A673 (cell line): ENCODE data around the gene UMODL1. TPM values are rescaled to one million over a fixed set of nuclear protein-coding genes. Genes with fewer than 3 reads are reported as not detected.

Experiments
- BruUV-seq: library from RNA; stranded (reverse); fragments of 400-500 nt; replicated peaks from 2 replicates; lab custom pipeline; 2021; lab: Mats Ljungman, UMichigan
- CTCF ChIA-PET: fragments of 300-600 bp; sonication (Branson Sonifier 250); formaldehyde crosslinking; loops from one replicate; lab custom pipeline; 2022; ENCODE audit warnings: antibody characterized with exemption; lab: Charles Lee
- POLR2A ChIA-PET: fragments of 300-600 bp; sonication (Branson Sonifier 250); formaldehyde crosslinking; loops from one replicate; lab custom pipeline; 2022; ENCODE audit warnings: antibody characterized with exemption; ENCODE audit not compliant: low non-redundant PET; lab: Charles Lee
- DNase-seq: peaks from one replicate; pipeline ENCODE4 v3.0.0-alpha.2; 2015; ENCODE audit warnings: low spot score
- H3K27ac ChIP-seq: fragments of 200-600 bp; sonication (generic); 2 replicates; pipeline ENCODE4 v1.5.1; 2016; ENCODE audit warnings: mixed run types, low read depth, mild to moderate bottlenecking, mixed read lengths, antibody characterized with exemption, low read length; ENCODE audit not compliant: poor library complexity, severe bottlenecking
- H3K27me3 ChIP-seq: fragments of 200-600 bp; sonication (generic); replicated peaks from 2 replicates; pipeline ENCODE4 v1.6.1; 2017; ENCODE audit warnings: mixed run types, low read depth, mild to moderate bottlenecking, mixed read lengths, antibody characterized with exemption, low read length; ENCODE audit not compliant: insufficient read depth, poor library complexity
- H3K36me3 ChIP-seq: fragments of 200-600 bp; sonication (generic); 2 replicates; pipeline ENCODE4 v1.6.1; 2016; ENCODE audit warnings: mixed run types, mild to moderate bottlenecking, mixed read lengths, antibody characterized with exemption, low read length; ENCODE audit not compliant: insufficient read depth, poor library complexity, severe bottlenecking
- H3K4me1 ChIP-seq: fragments of 200-600 bp; sonication (generic); 2 replicates; pipeline ENCODE4 v1.6.1; 2017; ENCODE audit warnings: mixed run types, mild to moderate bottlenecking, mixed read lengths, antibody characterized with exemption, low read length; ENCODE audit not compliant: insufficient read depth, poor library complexity, severe bottlenecking
- H3K4me3 ChIP-seq: fragments of 200-600 bp; sonication (generic); 2 replicates; pipeline ENCODE4 v1.5.1; 2016; ENCODE audit warnings: low read depth, mixed run types, mild to moderate bottlenecking, mixed read lengths, low read length; ENCODE audit not compliant: poor library complexity, severe bottlenecking
- H3K9me3 ChIP-seq: fragments of 200-600 bp; sonication (generic); 2 replicates; pipeline ENCODE4 v1.6.1; 2016; ENCODE audit warnings: mixed run types, low read depth, mild to moderate bottlenecking, mixed read lengths, antibody characterized with exemption, low read length; ENCODE audit not compliant: poor library complexity, severe bottlenecking
- EZH2 ChIP-seq: fragments of 200-600 bp; sonication (generic); IDR thresholded peaks from 2 replicates; pipeline ENCODE4 v1.6.1; 2017; ENCODE audit warnings: borderline replicate concordance, low read depth, mild to moderate bottlenecking, mixed read lengths, antibody characterized with exemption, low read length; ENCODE audit not compliant: poor library complexity, severe bottlenecking
- intact Hi-C: fragments of 100-400 bp; cut with micrococcal nuclease; formaldehyde crosslinking; loops from one replicate; pipeline ENCODE4 v1.10.0; 2022; ENCODE audit not compliant: unreplicated experiment
- total RNA-seq: library from RNA; stranded (reverse); gene quantifications from 2 replicates; pipeline ENCODE4 v1.2.3, GENCODE V29; 2021
- TF ChIP-seq, protein P1 (sequence below): fragments of 300-800, 200-600 bp; sonication (generic); conservative IDR thresholded peaks from 2 replicates; pipeline ENCODE4 v1.5.1; 2017; ENCODE audit warnings: low read depth, mild to moderate bottlenecking, antibody characterized with exemption, low read length, moderate library complexity, mixed read lengths

UMODL1 gene
- total RNA-seq, 1 experiment from 2014 or later: not detected

DNA sequence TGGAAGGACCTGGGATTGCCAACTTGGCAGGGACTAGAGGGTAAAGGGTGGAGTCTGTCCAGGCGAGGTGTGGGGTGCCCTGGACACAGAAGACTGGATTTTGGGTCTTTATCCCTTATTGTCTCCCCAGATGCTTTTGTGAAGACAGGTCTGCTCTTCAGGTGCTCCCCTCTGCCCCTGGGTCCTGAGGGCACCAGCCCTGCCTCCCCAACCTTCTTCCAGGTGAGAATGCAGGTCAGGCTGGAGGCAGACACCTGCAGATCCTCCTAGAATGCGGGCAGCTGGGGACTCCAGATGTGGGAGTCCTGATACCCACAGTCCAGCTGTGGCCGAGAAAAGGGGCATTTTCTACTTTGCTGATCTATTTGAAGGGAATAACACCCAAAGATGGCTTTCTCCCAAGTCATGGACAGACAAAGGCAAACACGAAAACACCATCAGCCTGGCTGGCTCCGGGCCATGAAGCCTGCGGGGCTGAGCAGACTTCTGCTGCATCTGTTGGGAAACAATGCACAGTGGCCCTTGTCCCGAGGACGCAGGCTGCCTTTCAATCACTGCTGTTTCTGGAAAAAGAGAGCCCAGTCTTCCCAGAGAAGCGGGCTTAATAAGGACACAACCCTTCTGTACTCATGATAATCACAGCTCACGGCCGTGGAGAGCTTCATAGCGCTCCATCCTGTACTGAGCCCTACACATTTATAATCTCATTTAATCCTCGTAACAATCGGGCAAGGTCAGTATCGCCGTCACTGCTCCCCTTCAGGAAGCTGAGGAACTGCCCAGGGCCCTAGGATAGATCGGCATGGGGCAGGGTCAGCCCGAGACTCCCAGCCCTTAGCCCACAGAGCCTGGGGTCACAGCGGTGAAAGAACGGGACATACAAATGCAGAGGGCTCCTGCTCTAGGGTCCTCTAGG lies 85.8 kb downstream of the UMODL1 start:
- no peak overlapping the region for H3K4me3 ChIP-seq
- ChIA-PET CTCF (no interaction called here), POLR2A (no interaction called here)
- BruUV-seq: no TSS peak
- H3K27me3 ChIP-seq: no peaks in the 10 kb centered on the region
- intact Hi-C loops: no loop called here
- H3K4me1 ChIP-seq: no peaks in the 10 kb centered on the region
- H3K36me3 ChIP-seq: no peaks in the 10 kb centered on the region
- TF ChIP-seq, protein P1, sequence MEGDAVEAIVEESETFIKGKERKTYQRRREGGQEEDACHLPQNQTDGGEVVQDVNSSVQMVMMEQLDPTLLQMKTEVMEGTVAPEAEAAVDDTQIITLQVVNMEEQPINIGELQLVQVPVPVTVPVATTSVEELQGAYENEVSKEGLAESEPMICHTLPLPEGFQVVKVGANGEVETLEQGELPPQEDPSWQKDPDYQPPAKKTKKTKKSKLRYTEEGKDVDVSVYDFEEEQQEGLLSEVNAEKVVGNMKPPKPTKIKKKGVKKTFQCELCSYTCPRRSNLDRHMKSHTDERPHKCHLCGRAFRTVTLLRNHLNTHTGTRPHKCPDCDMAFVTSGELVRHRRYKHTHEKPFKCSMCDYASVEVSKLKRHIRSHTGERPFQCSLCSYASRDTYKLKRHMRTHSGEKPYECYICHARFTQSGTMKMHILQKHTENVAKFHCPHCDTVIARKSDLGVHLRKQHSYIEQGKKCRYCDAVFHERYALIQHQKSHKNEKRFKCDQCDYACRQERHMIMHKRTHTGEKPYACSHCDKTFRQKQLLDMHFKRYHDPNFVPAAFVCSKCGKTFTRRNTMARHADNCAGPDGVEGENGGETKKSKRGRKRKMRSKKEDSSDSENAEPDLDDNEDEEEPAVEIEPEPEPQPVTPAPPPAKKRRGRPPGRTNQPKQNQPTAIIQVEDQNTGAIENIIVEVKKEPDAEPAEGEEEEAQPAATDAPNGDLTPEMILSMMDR: no peak
- TF ChIP-seq EZH2: no peak
- no peak overlapping the region for H3K27ac ChIP-seq
- DNase-seq: no peak
- no peaks in the 10 kb centered on the region for H3K9me3 ChIP-seq

DNA sequence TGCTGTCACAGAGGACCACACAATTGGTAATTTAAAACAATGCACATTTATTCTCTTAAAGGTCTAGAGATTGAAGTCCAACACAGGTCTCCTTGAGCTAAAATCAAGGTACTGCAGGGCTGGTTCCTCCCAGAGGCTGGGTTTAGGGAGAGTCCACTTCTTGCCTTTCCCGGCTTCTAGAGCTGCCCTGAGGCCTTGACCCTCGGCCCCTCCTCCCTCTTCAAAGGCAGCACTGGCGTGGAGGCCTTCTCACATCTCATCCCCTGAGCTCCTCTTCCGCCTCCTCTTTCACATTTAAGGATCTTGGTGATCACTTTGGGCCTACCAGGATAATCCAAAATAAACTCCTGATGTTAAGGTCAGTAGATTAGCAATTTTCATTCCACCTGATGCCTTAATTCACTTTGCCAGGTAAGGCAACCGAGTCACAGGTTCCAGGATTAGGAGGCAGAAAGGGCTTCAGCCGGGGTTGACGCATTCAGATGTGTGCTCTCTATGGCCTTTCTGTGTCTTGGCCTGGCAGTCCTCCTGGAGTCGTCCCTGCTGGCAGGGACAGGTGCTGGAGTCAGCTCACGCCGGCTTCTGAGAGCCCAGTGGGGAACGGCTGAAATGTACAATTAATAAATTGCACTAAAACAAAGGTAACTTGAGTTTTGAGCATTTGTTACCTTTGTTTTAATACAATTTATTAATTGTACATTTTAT lies 86.6 kb downstream of the UMODL1 start:
- Histone ChIP-seq H3K4me1 (no peaks in the 10 kb centered on the region), H3K9me3 (no peaks in the 10 kb centered on the region), H3K4me3 (no peak overlapping the region), H3K27ac (no peak overlapping the region), H3K27me3 (no peaks in the 10 kb centered on the region), H3K36me3 (no peaks in the 10 kb centered on the region)
- TF ChIP-seq, protein P1: no peak
- no peak for TF ChIP-seq EZH2
- CTCF ChIA-PET: no interaction called here
- POLR2A ChIA-PET: no interaction called here
- intact Hi-C loops: no loop called here
- no TSS peak for BruUV-seq
- DNase-seq: no peak

DNA sequence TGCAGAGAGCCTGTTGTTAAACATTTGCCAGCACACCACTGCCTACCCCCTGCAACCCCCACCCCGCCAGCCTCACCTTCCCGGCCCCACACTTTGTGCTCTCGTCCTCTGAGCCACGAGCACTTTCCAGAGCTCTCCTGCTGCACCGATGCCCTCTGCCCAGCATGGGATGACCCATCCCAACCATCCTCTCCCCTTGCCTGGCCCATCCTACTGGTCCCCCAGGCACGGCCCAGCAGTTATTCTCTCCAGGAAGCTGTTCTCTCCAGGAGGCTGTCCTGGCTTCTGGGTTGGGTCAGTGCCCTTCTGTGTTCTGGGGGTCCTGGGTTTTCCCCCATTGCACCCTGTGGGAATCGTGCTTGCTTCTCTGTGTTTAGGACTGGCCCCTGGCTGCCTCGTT lies 87.7 kb downstream of the UMODL1 start:
- no peak for DNase-seq
- no peak overlapping the region for H3K4me3 ChIP-seq
- no TSS peak for BruUV-seq
- ChIA-PET CTCF (no interaction called here), POLR2A (no interaction called here)
- no peaks in the 10 kb centered on the region for H3K9me3 ChIP-seq
- no peaks in the 10 kb centered on the region for H3K4me1 ChIP-seq
- H3K27ac ChIP-seq: no peak overlapping the region
- no peaks in the 10 kb centered on the region for H3K27me3 ChIP-seq
- H3K36me3 ChIP-seq: no peaks in the 10 kb centered on the region
- TF ChIP-seq, protein P1: no peak
- TF ChIP-seq EZH2: no peak
- intact Hi-C loops: no loop called here
